ENCODE results near the gene ZNF503. TPM values are rescaled to one million over a fixed set of nuclear protein-coding genes. Genes with fewer than 3 reads are reported as not detected.

ZNF503 gene
- total RNA-seq, 1 experiment from 2014 or later: 1.5 TPM

DNA sequence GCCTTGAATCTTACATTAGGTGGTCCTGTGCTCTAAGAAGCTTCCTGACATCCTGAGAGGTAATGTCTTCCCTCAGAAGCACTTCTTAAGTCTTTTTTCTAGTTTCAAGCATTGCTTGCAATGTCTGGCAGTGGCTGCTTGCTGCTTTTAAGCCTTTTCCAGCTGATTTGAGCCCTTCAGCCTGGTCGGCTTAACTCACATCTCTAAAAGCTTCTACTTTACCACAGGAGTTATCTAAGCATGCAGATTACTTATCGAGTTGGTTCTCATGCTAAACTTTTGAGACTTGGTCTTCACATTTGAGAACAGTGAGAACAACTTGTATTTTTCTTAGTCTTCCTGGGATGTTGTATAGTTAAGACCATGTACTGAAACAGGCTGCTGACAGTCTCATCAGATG is 33.7 kb upstream of the ZNF503 start:
- no peak overlapping the region for H2AFZ ChIP-seq
- no peak overlapping the region for H3K27ac ChIP-seq
- ChIA-PET POLR2A (ENCODE audit: unreplicated experiment) (no interaction called here), CTCF (no interaction called here)
- H3F3A ChIP-seq (ENCODE audit: insufficient read depth, low read depth): peaks cover 9% of the 10 kb centered on the region
- peaks cover 15% of the 10 kb centered on the region for H3K4me1 ChIP-seq (replicated peaks; ENCODE audit: insufficient read depth)
- no peak overlapping the region for H3K4me2 ChIP-seq
- intact Hi-C loops (cut with micrococcal nuclease; ENCODE audit: unreplicated experiment): no loop called here
- DNase-seq: no peak
- no peaks in the 10 kb centered on the region for H3K27me3 ChIP-seq (ENCODE audit: insufficient read depth, low read depth)
- H3K9me2 ChIP-seq (ENCODE audit: insufficient read depth): no peaks in the 10 kb centered on the region
- TF ChIP-seq EZH2 (IDR thresholded peaks at IDR 0.05; ENCODE audit: low read depth): no peak
- TF ChIP-seq, protein P1, sequence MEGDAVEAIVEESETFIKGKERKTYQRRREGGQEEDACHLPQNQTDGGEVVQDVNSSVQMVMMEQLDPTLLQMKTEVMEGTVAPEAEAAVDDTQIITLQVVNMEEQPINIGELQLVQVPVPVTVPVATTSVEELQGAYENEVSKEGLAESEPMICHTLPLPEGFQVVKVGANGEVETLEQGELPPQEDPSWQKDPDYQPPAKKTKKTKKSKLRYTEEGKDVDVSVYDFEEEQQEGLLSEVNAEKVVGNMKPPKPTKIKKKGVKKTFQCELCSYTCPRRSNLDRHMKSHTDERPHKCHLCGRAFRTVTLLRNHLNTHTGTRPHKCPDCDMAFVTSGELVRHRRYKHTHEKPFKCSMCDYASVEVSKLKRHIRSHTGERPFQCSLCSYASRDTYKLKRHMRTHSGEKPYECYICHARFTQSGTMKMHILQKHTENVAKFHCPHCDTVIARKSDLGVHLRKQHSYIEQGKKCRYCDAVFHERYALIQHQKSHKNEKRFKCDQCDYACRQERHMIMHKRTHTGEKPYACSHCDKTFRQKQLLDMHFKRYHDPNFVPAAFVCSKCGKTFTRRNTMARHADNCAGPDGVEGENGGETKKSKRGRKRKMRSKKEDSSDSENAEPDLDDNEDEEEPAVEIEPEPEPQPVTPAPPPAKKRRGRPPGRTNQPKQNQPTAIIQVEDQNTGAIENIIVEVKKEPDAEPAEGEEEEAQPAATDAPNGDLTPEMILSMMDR (conservative IDR thresholded peaks at IDR 0.05): no peak
- H3K36me3 ChIP-seq (ENCODE audit: low read depth): no peaks in the 10 kb centered on the region
- H3K4me3 ChIP-seq: no peak overlapping the region
- H4K20me1 ChIP-seq (ENCODE audit: insufficient read depth): no peaks in the 10 kb centered on the region
- no peaks in the 10 kb centered on the region for H3K79me2 ChIP-seq (ENCODE audit: low read depth)
- no TSS peak for BruUV-seq (replicated peaks)
- no peaks in the 10 kb centered on the region for H3K9me3 ChIP-seq (ENCODE audit: insufficient read depth, low read depth)

DNA sequence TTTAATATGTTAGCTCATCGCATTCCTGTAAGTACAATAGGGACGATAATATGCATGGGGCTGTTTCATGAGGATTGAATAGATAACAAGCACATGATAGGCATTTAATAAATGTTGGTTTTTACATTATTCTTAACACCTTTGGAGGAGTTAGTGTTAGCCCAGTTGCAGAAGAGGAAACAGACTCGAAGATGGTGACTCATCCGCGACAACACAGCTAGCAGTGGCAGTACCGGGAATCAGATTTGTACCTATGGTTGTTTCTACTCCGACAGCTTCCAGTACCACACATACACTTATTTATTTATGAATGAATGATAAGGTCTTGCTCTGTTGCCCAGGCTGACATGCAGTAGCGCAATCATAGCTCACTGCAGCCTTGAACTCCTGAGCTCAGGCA is 32.7 kb upstream of the ZNF503 start:
- POLR2A ChIA-PET (ENCODE audit: unreplicated experiment): no interaction called here
- no peaks in the 10 kb centered on the region for H3K27me3 ChIP-seq (ENCODE audit: insufficient read depth, low read depth)
- intact Hi-C loops (cut with micrococcal nuclease; ENCODE audit: unreplicated experiment): no loop called here
- no peak overlapping the region for H2AFZ ChIP-seq
- no peak overlapping the region for H3K4me2 ChIP-seq
- no peaks in the 10 kb centered on the region for H3K9me2 ChIP-seq (ENCODE audit: insufficient read depth)
- H3F3A ChIP-seq (ENCODE audit: insufficient read depth, low read depth): peaks cover 19% of the 10 kb centered on the region
- DNase-seq: no peak
- TF ChIP-seq EZH2 (IDR thresholded peaks at IDR 0.05; ENCODE audit: low read depth): no peak
- TF ChIP-seq, protein P1 (conservative IDR thresholded peaks at IDR 0.05): no peak
- no peaks in the 10 kb centered on the region for H3K79me2 ChIP-seq (ENCODE audit: low read depth)
- H3K4me3 ChIP-seq: no peak overlapping the region
- H3K9me3 ChIP-seq (ENCODE audit: insufficient read depth, low read depth): no peaks in the 10 kb centered on the region
- no peak overlapping the region for H3K27ac ChIP-seq
- BruUV-seq (replicated peaks): no TSS peak
- no peaks in the 10 kb centered on the region for H4K20me1 ChIP-seq (ENCODE audit: insufficient read depth)
- CTCF ChIA-PET: interaction anchor here (0.6 kb wide), 1 partner anchor 1311 kb away, joined by 3 read pairs; no protein-coding TSS in a partner anchor
- H3K4me1 ChIP-seq (replicated peaks; ENCODE audit: insufficient read depth): peaks cover 25% of the 10 kb centered on the region
- no peaks in the 10 kb centered on the region for H3K36me3 ChIP-seq (ENCODE audit: low read depth)

DNA sequence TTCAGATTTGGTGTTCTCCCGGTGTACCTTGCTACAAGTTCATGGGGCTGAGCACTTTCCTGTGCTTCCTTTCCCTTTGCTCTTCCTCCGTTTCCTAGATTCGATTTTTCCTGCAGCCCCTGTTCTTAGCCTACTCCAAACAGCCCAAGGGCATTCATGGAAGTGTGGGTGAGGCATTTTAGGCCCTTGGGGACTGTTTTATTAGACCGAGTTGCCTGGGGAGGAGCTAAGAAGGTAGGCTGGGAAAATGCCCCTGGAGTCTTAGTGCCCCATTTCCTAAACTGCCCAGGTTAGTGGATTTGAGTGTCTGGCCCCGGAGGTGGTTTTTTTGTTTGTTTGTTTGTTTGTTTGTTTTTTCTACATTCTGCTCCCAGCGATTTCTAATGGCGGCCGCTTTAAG is 31.7 kb upstream of the ZNF503 start:
- no peaks in the 10 kb centered on the region for H3K36me3 ChIP-seq (ENCODE audit: low read depth)
- no peaks in the 10 kb centered on the region for H3K79me2 ChIP-seq (ENCODE audit: low read depth)
- TF ChIP-seq, protein P1 (conservative IDR thresholded peaks at IDR 0.05): no peak
- TF ChIP-seq EZH2 (IDR thresholded peaks at IDR 0.05; ENCODE audit: low read depth): no peak
- no peak overlapping the region for H3K4me3 ChIP-seq
- peaks cover 30% of the 10 kb centered on the region for H3F3A ChIP-seq (ENCODE audit: insufficient read depth, low read depth)
- H3K4me2 ChIP-seq: no peak overlapping the region
- H3K27ac ChIP-seq: no peak overlapping the region
- intact Hi-C loops (cut with micrococcal nuclease; ENCODE audit: unreplicated experiment): no loop called here
- H3K9me3 ChIP-seq (ENCODE audit: insufficient read depth, low read depth): no peaks in the 10 kb centered on the region
- no TSS peak for BruUV-seq (replicated peaks)
- H3K27me3 ChIP-seq (ENCODE audit: insufficient read depth, low read depth): no peaks in the 10 kb centered on the region
- no peaks in the 10 kb centered on the region for H4K20me1 ChIP-seq (ENCODE audit: insufficient read depth)
- no peaks in the 10 kb centered on the region for H3K9me2 ChIP-seq (ENCODE audit: insufficient read depth)
- H3K4me1 ChIP-seq (replicated peaks; ENCODE audit: insufficient read depth): peaks cover 36% of the 10 kb centered on the region
- DNase-seq: no peak
- CTCF ChIA-PET: no interaction called here
- POLR2A ChIA-PET (ENCODE audit: unreplicated experiment): no interaction called here
- H2AFZ ChIP-seq: no peak overlapping the region
